GM19328 (cell line): ENCODE measurements around the gene HTRA3.
"Not testable (repeated sequence)": the region's sequence is repeated elsewhere in the genome, so short reads cannot be mapped to it uniquely, and the experiment has no call there.

ENCODE experiments used
- ATAC-seq: cut with Tn5 transposase; IDR thresholded peaks from one replicate; pipeline ENCODE4 v1.9.1; 2021; ENCODE audit warnings: mild to moderate bottlenecking, moderate library complexity; ENCODE audit not compliant: unreplicated experiment

Gene HTRA3

DNA sequence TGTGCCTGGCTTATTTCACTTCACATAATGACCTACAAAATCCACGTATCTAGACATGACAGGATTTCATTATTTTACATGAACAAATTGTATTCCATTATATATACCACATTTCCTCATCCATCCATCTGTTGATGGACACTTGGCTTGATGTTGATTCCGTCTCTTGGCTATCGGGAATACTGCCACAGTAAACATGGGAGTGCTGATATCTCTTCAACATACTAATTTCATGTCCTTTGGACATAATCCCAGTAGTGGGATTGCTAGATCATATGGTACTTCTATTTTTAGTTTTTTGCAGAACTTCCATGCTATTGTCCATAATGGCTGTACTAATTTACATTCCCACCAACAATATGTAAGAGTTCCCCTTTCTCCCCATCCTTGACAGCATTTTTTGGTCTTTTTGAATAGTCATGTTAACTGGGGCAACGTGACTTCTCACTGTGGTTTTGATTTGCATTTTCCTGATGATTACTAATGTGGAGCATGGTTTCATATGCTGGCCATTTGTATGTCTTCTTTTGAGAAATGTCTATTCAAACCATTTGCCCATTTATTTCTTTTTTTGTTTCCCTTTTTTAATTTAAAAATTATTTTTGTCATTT lies 68.9 kb downstream of the HTRA3 start:
- ATAC-seq, result no peak

DNA sequence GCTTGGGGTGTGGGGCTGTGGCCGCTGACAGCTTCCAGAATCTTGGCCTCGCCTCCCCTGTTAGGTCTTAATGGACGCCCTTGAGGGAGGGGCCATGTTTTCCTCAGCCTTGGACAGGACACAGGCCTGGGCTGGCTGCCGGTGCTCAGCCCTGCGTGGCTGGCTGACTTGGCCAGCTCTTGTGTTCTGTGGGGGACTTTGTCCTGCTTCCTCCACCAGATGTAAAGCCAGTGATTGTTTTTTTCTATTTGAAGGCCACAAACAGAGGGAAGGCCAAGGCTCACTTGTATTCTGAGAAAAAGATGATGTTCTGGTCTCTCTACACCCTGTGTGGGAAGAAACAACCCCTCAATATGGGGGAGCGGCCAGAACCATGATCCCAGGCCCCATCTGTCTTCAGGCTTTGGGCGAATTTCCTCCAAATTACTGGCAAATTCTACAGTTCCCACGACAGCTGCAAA lies 71.3 kb downstream of the HTRA3 start:
- ATAC-seq, result no peak

- not testable (repeated sequence) for ATAC-seq
Measured at GRCh38 chr4:8341281-8341680, 71.7 kb downstream of the HTRA3 start.

GRCh38 chr4:8341691-8342090 lies 72.1 kb downstream of the HTRA3 start:
- no peak for ATAC-seq

DNA sequence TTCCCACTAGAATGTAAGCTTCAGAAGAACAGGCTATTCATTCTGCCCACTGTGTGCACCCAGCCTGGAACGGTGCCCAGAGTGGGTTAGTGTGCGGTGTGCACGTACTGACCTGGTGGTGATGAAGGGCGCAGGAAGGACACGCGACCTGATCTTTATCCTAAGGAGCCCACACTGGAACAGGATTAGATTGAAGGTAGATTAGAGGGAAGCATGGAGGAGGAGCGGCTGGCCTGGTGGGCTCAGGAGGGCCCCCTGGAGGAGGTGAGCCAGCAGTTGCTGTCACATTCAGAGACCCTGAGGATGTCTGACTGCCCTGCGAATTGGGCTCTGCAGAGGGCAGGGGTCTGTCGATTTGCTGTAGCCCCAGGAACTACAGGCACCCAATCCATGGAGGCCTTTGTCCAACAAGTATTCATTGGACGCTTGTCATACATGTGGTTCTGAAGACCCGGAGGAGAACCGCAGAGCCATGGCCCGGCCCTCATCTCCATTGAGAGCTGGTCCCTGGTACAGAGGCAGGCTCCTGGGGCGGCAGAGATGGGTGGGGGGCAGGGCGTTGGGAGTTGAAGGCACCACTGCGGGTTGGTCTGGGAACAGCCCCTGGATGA lies 73.2 kb downstream of the HTRA3 start:
- ATAC-seq, result no peak

DNA sequence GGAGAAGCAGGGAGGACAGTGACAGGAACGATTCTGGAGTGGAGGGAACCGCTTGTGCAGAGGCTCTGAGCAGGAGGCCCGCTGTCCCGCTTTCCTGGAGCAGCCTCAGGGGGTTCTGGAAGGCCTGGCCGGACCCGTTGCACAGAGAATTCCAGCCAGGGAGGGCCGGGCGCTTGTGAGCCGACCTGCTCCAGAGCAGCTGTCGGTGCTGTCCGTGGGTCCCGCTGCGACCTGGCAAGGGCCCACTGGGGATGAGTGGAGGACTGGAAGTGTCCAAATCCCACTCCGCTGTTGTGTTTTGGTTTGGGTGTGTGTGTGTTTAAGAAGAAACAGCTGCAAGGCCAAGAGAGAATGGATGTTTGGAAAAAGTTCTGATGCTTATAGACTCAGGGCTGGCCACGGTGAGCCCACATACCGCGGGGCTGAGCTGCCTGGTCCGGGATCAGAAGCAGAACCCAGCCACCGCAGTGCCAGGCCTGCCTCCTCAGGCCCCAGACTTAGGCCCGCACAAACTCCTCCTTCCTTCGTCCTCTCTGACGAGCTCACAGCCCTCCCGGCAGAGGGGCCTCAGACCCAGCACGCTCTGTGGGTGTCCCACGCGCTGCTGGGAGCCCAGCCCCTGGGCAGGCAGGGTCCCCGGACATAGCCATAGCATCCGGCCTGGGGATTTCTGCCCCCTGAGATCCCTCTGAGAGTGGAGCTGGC lies 73.9 kb downstream of the HTRA3 start:
- no peak for ATAC-seq

DNA sequence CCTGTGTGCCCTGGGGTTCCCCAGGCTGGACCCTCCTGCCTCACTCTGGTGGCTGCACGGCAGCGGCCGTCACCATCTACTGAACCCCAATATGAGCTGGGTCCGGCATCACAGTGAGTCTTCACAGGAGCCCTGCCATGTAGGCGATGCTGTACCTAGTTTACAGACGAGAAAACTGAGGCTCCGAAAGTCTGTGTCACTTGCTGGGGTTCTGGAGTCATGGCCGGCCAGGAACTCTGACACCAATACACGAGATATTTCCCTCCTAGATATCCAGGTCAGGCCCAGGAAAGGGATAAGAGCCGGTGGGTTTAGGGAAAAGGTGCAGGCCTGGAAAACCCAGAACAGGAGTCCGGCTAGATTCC lies 74.4 kb downstream of the HTRA3 start:
- no peak for ATAC-seq

GRCh38 chr4:8344377-8344776 lies 74.8 kb downstream of the HTRA3 start:
- ATAC-seq, result no peak

DNA sequence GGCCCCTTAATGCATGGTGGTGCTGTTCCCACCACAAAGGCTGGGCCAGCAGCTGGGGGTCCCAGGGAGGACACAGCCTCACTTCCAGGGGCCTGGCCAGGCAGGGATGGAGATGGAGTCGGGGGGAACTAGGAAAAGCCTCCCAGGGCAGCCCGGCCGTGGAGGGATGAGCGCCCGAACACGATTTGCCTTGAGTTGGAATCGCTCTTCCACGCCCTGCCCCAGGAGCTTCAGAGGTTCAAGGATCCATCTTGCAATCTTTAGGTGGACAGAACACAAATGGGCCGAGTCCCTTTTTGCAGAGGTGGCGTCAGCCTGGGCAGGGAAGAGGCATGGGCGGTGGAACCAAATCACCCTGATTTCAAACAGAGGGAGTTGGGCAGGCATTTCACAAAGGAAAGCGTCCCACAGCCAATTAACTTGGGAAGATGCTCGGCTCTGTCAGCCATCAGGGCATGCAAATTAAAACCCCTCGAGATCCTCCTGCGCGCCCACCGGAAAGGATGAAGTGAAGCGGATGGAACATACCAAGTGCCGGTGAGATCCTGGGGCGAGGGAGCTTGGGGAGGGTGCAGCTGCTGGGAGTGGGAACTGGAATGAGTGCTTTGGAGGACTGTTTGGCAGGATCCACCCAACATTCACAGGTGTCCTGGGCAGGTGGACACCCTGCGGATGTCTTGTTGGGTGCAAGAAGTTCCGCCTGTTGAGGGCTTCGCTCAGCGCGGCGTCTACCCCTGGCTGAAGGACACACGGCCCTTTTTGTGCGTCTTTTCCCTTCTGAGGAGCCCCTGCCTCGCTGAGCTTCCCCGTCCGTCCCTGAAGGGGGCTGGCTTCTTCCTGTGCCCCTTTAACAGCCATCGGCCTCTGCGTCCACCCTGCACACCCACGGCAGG lies 75.7 kb downstream of the HTRA3 start:
- ATAC-seq, result no peak

DNA sequence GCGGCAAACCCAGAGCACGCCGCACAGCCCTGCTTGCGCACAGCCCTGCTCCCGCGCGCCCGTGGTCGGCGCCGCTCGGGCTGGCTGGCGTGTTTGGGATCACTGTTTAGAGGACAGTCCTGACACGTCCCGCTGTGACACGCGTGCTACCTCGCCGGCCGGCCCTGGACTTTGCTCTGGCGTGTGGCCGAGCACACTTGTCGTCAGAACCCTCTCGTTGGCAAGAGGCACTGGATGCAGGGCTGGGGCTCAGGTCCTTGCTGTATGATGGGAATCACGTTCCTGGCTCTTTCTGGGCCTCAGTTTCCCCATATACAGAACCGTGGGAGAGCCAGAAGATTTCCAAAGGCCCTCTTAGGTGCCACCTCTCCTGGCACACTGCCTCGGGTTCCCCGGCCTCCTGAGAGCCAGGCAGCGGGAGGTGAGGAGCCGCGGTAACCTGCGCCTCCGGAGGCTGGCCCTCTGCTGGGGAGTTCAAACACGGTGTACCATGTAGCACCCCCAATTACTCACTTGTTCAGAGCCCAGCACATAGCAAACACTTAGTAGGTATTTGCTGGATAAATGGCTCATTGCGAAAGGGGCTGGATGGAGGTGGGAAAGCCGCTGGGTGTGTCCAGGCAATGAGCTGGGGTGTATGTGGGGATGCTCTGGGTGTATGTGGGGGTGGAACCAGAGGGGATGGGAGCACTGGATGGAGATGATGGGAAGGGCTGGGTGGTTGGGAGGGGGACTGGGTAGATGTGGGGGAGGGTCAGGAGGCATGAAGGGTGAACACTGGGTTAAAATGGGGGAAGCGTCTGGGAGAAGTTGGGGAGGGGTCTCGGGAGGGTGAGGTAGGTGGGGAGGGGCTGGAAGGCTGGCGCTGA lies 76.6 kb downstream of the HTRA3 start:
- no peak for ATAC-seq

GRCh38 chr4:8346838-8347605 lies 77.5 kb downstream of the HTRA3 start:
- ATAC-seq, result no peak

DNA sequence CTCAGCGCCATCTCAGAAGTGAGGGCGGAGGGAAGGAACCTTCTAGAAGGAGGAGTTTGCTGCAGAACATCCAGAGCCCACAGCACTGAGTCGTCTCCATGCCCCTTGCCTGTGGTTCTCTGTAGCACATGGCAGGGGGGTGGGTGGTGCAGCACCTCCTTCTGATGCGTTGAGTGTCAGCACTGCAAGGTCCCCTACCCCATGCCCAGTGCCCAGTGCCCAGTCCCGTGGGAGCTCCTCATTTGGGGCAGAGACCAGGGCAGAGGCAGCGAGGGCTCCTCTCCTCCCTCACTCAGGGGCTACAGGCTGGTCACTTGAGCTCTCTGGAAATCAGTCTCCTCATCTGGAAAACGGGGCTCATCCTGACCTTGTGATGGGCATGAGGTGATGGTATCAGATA lies 78.1 kb downstream of the HTRA3 start:
- ATAC-seq, result no peak

DNA sequence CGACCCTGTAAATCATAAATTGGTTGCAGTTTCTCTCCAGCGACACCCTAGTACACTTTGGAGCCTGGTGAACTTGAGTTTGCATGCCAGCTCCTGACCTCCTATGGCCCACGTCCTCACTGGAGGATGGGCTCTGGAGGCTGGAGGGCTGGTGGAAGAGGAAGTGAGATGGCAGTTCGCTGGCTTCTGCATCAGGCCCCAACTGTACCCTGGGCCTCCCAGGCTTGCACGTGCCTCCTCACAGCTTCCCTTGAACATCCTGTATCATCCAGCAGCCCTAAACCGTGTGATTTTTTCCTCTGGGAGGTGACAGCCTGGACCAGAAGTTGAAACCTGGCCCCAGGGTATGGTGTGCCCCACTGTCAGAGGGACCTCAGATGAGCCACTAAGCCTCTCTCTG lies 78.5 kb downstream of the HTRA3 start:
- no peak for ATAC-seq

DNA sequence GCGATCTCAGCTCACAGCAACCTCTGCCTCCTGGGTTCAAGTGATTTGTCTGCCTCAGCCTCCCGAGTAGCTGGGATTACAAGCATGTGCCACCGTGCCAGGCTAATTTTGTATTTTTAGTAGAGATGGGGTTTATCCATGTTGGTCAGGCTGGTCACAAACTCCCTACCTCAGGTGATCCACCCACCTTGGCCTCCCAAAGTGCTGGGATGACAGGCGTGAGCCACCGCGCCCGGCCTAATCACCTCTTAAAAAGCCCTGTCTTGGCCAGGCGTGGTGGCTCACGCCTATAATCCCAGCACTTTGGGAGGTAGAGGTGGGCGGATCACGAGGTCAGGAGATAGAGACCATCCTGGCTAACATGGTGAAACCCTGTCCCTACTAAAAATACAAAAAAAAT lies 79.7 kb downstream of the HTRA3 start:
- ATAC-seq, result not testable (repeated sequence)

DNA sequence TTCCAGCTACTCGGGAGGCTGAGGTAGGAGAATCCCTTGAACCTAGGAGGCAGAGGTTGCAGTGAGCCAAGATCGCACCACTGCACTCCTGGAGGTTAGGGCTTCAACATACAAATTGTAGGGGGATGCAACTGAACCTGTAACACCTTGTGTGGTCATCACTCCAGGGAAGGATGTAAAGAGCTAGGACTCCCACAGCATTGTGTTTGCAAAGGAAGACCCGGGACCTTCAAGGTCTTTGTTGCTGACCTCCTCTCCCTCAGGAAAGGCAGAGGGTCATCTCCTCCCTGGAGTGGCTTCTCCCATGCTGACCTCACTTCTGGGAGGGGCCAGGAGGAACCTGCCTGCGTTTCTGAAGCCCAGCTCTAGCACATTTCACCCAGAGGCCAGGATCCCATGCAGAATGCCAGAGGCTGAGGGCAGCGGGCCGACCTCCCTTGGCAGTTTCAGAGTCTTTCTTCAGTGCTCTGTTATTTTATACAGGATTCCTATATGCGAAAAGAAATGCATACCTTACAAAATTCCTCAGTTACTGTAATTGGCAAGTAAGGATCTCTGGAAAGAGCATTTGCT lies 80.2 kb downstream of the HTRA3 start:
- ATAC-seq, result no peak

GRCh38 chr4:8350352-8350751 lies 80.8 kb downstream of the HTRA3 start:
- ATAC-seq, result no peak

DNA sequence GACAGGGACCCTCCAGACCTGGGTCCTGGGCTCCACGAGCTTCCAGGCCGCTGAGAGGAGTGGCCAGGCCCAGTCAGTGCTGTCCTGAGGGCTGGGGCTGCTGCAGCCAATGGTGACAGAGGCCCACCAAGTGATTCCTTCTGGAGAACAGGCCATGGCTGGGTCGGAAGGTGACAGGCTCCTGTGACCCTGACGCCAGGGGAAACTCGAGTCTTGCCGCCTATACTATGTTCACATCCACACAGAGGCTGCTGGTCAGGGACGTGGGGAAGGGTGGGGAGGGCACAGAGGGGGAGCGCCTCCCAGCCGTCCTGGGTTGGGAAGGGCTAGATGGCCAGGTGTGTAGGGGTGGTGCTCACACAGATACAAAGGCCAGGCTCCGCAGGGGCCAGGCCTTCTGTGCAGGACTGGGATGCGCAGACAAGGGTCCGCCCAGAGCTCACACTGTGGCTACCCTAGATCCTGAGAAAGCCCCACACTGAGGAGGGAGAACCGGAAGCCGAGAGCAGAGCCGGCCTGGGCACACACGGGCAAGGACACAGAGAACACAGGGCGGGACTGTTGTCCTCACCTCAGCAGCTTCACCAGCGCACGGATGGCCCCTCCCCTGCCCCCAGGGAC lies 81.4 kb downstream of the HTRA3 start:
- ATAC-seq, result no peak

DNA sequence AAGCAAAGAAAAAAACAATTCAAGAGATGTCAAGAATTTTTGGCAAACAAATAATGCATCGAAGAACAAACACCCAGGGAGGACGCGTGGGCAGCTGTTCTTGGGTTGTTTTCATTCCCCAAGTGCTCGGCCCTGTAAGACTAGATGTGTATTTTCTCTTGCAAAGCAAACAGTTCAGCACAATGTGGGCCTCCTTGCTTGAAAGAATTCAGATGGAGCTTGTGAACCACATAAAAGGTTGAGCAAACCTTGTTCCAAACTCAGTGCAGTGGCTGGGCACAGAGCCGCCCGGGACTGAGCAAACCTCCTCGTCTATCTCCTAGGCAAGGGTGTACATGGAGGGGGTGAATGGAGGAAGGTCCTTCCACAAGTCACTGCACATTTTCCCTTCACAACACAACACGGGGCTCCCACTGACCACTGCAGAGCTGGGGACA lies 82.4 kb downstream of the HTRA3 start:
- ATAC-seq, result no peak
